HEK293T (cell line): ENCODE results near the gene ADA.

Experiments used
- CTCF ChIA-PET: fragments of 350-600 bp; formaldehyde crosslinking; extraction: SDS; loops from one replicate; lab custom pipeline; 2021; ENCODE audit warnings: antibody characterized with exemption, inconsistent platforms; lab: Yijun Ruan, JAX
- POLR2A ChIA-PET: fragments of 350-600 bp; formaldehyde crosslinking; extraction: SDS; loops from one replicate; lab custom pipeline; 2020; ENCODE audit warnings: antibody characterized with exemption, inconsistent platforms; lab: Yijun Ruan, JAX
- DNase-seq: peaks from one replicate; pipeline ENCODE4 v3.0.0; 2012; ENCODE audit warnings: mixed read lengths; ENCODE audit errors: extremely low spot score
- ARNT ChIP-seq: fragments of 450-650 bp; IDR thresholded peaks from 2 replicates; pipeline ENCODE4 v1.6.1; 2017; ENCODE audit warnings: mild to moderate bottlenecking
- BHLHE40 ChIP-seq: fragments of 450-650 bp; IDR thresholded peaks from 2 replicates; pipeline ENCODE4 v1.6.1; 2016; ENCODE audit warnings: mild to moderate bottlenecking, moderate library complexity, borderline replicate concordance
- CTBP1 ChIP-seq: fragments of 450-650 bp; IDR thresholded peaks from 2 replicates; pipeline ENCODE4 v1.6.1; 2016; ENCODE audit warnings: borderline replicate concordance
- ELF4 ChIP-seq: fragments of 450-650 bp; IDR thresholded peaks from 2 replicates; pipeline ENCODE4 v1.6.1; 2017; ENCODE audit warnings: antibody characterized with exemption
- FOXA1 ChIP-seq: fragments of 450-650 bp; IDR thresholded peaks from 2 replicates; pipeline ENCODE4 v1.6.1; 2016; ENCODE audit warnings: mild to moderate bottlenecking
- FOXK2 ChIP-seq: fragments of 450-650 bp; IDR thresholded peaks from 2 replicates; pipeline ENCODE4 v1.6.1; 2016; ENCODE audit warnings: mild to moderate bottlenecking
- FOXM1 ChIP-seq: fragments of 450-650 bp; IDR thresholded peaks from 2 replicates; pipeline ENCODE4 v1.6.1; 2017; ENCODE audit warnings: mild to moderate bottlenecking, borderline replicate concordance
- HDGF ChIP-seq: fragments of 450-650 bp; IDR thresholded peaks from 2 replicates; pipeline ENCODE4 v1.6.1; 2017; ENCODE audit warnings: antibody characterized with exemption, borderline replicate concordance
- L3MBTL2 ChIP-seq: fragments of 450-650 bp; conservative IDR thresholded peaks from 2 replicates; pipeline ENCODE4 v1.6.1; 2016; ENCODE audit warnings: mild to moderate bottlenecking
- LEF1 ChIP-seq: fragments of 450-650 bp; IDR thresholded peaks from 2 replicates; pipeline ENCODE4 v1.6.1; 2017; ENCODE audit warnings: mild to moderate bottlenecking, borderline replicate concordance
- NFRKB ChIP-seq: fragments of 450-650 bp; IDR thresholded peaks from 2 replicates; pipeline ENCODE4 v1.6.1; 2016; ENCODE audit warnings: mild to moderate bottlenecking, moderate library complexity
- SP1 ChIP-seq: fragments of 450-650 bp; IDR thresholded peaks from 2 replicates; pipeline ENCODE4 v1.6.1; 2017
- SUZ12 ChIP-seq: fragments of 450-650 bp; IDR thresholded peaks from 2 replicates; pipeline ENCODE4 v1.6.1; 2016; ENCODE audit warnings: mild to moderate bottlenecking
- TARDBP ChIP-seq: fragments of 450-650 bp; IDR thresholded peaks from 2 replicates; pipeline ENCODE4 v1.6.1; 2016
- ZNF384 ChIP-seq: fragments of 450-650 bp; IDR thresholded peaks from 2 replicates; pipeline ENCODE4 v1.6.1; 2016
- TF ChIP-seq, protein P1 (sequence below): fragments of 450-650 bp; IDR thresholded peaks from 2 replicates; pipeline ENCODE4 v1.6.1; 2016

ADA gene

GRCh38 chr20:44587035-44587980, 64.2 kb downstream of the ADA start:
- DNase-seq: no peak

DNA sequence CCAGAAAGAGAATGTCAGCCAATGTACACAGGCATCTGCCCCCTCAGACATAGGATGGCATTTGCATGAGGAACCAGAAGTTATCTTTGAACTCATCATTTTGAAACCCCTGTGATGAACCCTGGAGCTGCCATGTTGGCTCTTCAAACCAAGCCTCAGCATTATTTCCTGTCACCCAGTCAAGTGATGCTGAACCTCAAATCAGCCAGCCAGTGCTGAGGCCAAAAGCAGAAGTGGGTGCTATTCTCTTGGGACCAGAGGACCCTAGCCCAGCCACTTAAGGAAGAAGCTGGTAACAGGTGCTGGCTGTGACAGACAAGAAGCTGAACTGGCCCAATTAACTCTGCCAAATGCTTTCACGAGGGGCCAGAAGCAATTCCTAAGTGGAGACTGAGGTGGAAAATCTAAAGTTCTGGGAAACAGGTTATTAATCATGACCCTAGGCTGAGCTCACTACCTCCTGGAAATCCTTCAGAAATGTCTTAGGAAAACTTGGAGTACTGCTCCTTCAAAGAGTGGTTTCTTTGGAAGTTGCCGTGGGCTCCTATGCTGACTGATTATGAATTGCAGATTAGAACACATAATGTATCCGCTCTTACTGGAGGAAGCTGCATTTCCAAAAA, 65.1 kb downstream of the ADA start:
- CTCF ChIA-PET: interaction anchor here (0.6 kb wide), 1 partner anchor 156 kb away, joined by 3 read pairs; no protein-coding TSS in a partner anchor
- POLR2A ChIA-PET: no interaction called here
- DNase-seq: no peak
- no peak for TF ChIP-seq SP1
- no peak for TF ChIP-seq LEF1
- no peak for TF ChIP-seq ZNF384
- TF ChIP-seq SUZ12: no peak
- TF ChIP-seq FOXA1: no peak
- TF ChIP-seq FOXK2: no peak
- no peak for TF ChIP-seq FOXM1
- no peak for TF ChIP-seq NFRKB
- no peak for TF ChIP-seq CTBP1
- TF ChIP-seq ELF4: no peak
- TF ChIP-seq ARNT: no peak
- no peak for TF ChIP-seq TARDBP
- TF ChIP-seq, protein P1, sequence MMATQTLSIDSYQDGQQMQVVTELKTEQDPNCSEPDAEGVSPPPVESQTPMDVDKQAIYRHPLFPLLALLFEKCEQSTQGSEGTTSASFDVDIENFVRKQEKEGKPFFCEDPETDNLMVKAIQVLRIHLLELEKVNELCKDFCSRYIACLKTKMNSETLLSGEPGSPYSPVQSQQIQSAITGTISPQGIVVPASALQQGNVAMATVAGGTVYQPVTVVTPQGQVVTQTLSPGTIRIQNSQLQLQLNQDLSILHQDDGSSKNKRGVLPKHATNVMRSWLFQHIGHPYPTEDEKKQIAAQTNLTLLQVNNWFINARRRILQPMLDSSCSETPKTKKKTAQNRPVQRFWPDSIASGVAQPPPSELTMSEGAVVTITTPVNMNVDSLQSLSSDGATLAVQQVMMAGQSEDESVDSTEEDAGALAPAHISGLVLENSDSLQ: no peak
- no peak for TF ChIP-seq HDGF
- no peak for TF ChIP-seq L3MBTL2
- TF ChIP-seq BHLHE40: no peak

More at GRCh38 chr20:44587035-44587980, 64.2 kb downstream of the ADA start:
- ChIA-PET POLR2A (no interaction called here), CTCF (interaction anchor here (0.6 kb wide), 1 partner anchor 155 kb away, joined by 3 read pairs; no protein-coding TSS in a partner anchor)
- no peak for TF ChIP-seq FOXA1
- no peak for TF ChIP-seq CTBP1
- no peak for TF ChIP-seq SP1
- TF ChIP-seq ZNF384: no peak
- no peak for TF ChIP-seq TARDBP
- no peak for TF ChIP-seq ELF4
- TF ChIP-seq, protein P1: no peak
- TF ChIP-seq ARNT: no peak
- no peak for TF ChIP-seq HDGF
- no peak for TF ChIP-seq NFRKB
- no peak for TF ChIP-seq BHLHE40
- no peak for TF ChIP-seq L3MBTL2
- no peak for TF ChIP-seq LEF1

DNA sequence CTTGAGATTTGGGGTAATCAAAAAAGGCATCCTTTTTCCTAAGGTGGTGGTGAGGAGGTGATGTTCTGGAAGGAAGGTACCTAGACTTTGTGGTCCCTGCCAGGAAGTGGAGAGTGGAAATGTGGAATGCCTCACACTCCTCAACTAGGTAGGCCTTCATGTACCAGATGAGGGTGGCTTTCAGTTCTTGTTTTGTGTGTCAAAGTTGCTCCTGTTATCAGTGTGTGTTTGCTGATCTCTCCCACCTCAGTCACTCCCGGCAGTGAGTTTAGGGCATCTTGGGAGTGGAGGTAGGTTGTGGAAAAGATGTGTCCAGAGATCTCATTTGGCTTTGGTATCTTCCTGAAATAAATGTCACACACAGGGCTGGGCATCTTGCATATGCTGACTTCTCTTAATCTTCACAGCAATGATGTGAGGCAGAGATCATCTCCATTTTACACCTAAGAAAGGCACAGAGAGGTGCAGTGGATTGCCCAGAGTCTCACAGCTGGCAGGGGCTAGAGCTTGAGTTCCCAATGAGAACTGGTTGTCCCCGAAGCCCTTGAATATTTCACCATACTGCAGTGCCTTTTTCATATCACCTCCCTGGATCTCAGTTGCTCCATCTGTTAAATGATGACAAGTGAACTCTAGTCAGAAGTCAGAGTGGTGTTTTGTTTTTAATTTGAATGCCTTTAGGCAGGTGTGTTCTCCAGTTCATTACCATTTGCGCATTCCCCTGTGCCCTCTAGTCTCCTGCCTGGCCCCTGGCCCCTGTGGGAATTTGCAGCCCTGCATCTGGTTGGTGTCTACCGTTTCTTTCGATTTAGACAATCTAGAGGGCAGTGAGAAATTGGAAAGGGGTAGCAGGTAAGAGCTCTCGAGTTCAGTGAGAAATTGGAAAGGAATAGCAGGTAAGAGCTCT, 66.2 kb downstream of the ADA start:
- POLR2A ChIA-PET: no interaction called here
- DNase-seq: no peak
- TF ChIP-seq FOXM1 (no peak), NFRKB (no peak), FOXK2 (no peak), L3MBTL2 (no peak), CTBP1 (no peak), LEF1 (no peak), ELF4 (no peak), HDGF (no peak), BHLHE40 (no peak)
- TF ChIP-seq, protein P1: no peak
- CTCF ChIA-PET: no interaction called here

GRCh38 chr20:44584162-44584561, 67.3 kb downstream of the ADA start:
- POLR2A ChIA-PET: no interaction called here
- DNase-seq: no peak
- TF ChIP-seq, protein P1: no peak
- TF ChIP-seq L3MBTL2: no peak
- TF ChIP-seq FOXK2: no peak
- no peak for TF ChIP-seq TARDBP
- CTCF ChIA-PET: no interaction called here

DNA sequence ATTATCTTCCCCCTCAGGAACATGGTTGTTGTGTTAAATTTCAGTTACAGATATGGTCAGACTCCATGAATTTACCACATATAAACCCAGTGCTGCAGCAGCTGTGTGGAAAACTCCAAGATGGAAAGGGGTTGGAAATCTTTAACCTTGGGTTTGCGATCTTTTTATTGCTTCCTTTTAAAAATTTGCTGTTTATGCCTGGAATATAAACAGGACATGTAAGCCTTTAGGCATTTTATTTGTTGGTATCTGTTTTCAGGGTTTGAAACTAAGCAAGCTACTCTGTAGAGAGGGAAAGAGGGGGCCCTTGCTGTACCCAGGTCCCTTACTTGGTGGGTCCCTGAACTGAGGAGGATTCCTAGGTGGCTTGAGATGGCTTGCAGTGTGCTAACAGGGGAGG, 68.3 kb downstream of the ADA start:
- no peak for DNase-seq
- ChIA-PET CTCF (interaction anchor here (0.5 to 0.6 kb wide), 2 partner anchors 11 to 35 kb away, joined by 3 to 4 read pairs; no protein-coding TSS in a partner anchor), POLR2A (interaction anchor here (0.8 kb wide), 1 partner anchor 15 kb away, joined by 3 read pairs; no protein-coding TSS in a partner anchor)
- TF ChIP-seq FOXA1: no peak
- no peak for TF ChIP-seq CTBP1
- no peak for TF ChIP-seq HDGF
- no peak for TF ChIP-seq BHLHE40
- TF ChIP-seq LEF1: no peak
- TF ChIP-seq TARDBP: no peak
